K562 (cell line): Measurements from ENCODE around the gene VPS18. TPM values are rescaled to one million over a fixed set of nuclear protein-coding genes. Genes with fewer than 3 reads are reported as not detected.
A peak's percentile ranks its signal among the peaks of the same experiment; 100 is the strongest.

ENCODE experiments used
- CHCHD3 ChIP-seq: fragments of 250-450 bp; sonication (Bioruptor Pico); IDR thresholded peaks from 2 replicates; pipeline ENCODE4 v2.1.2; 2022; ENCODE audit warnings: mild to moderate bottlenecking
- ESRRA ChIP-seq: fragments of 450-650 bp; IDR thresholded peaks from 2 replicates; pipeline ENCODE4 v1.6.1; 2014; ENCODE audit warnings: low read depth, mild to moderate bottlenecking, moderate library complexity, borderline replicate concordance
- MEF2A ChIP-seq: IDR thresholded peaks from 2 replicates; pipeline ENCODE4 v1.6.1; 2011; ENCODE audit warnings: low read depth, mild to moderate bottlenecking, low read length, moderate library complexity; ENCODE audit not compliant: control insufficient read depth
- SIRT6 ChIP-seq: IDR thresholded peaks from one replicate; pipeline ENCODE4 v1.6.1; 2012; ENCODE audit warnings: low read depth, mild to moderate bottlenecking, control low read depth, inconsistent platforms, low read length, moderate library complexity
- TCF7 ChIP-seq: sonication (generic); IDR thresholded peaks from 2 replicates; pipeline ENCODE4 v1.6.1; 2016; ENCODE audit warnings: antibody characterized with exemption, borderline replicate concordance
- ZBTB1 ChIP-seq: sonication (generic); formaldehyde crosslinking; IDR thresholded peaks from 2 replicates; pipeline ENCODE4 v1.8.1; 2023; ENCODE audit warnings: missing genetic modification reagents, low read depth, mild to moderate bottlenecking, borderline replicate concordance
- polyA plus RNA-seq, 8 experiments: library from polyadenylated mRNA; depleted of rRNA in 4 of 8; stranded (reverse) in 5 of 8; unstranded in 3 of 8; fragments of >200 nt; fragmentation: Nextera tagmentation in 2 of 8; fragmentation: Illumina TruSeq in 1 of 8; extraction: Ambion mirVana in 2 of 8; extraction: Trizol in 1 of 8; gene quantifications; 2 replicates each; pipeline versions ENCODE4 v1.2.1 to v1.2.3, GENCODE V29; 2011 to 2014; ENCODE audit warnings: inconsistent platforms in 1 of 8, missing spikeins in 1 of 8
- total RNA-seq, 7 experiments: library from RNA; depleted of rRNA in 6 of 7; stranded (reverse); fragments of >200 nt in 6 of 7; fragmentation: Illumina TruSeq in 2 of 7; extraction: Trizol in 2 of 7; gene quantifications; 2 replicates each; pipeline versions ENCODE4 v1.2.1 to v1.2.3, GENCODE V29; 2011 to 2021; ENCODE audit warnings: low replicate concordance in 1 of 7
- TF ChIP-seq, protein P1 (sequence below), 2 experiments: IDR thresholded peaks in 1 of 2; conservative IDR thresholded peaks in 1 of 2; 2 replicates each; pipeline ENCODE4 v1.6.1; 2016; ENCODE audit warnings: low read depth in 2 of 2, mild to moderate bottlenecking in 1 of 2, missing compliant biosample characterization in 1 of 2, missing genetic modification characterization in 1 of 2, moderate library complexity in 1 of 2
- TF ChIP-seq, protein P2 (sequence below): fragments of 450-650 bp; IDR thresholded peaks from 2 replicates; pipeline ENCODE4 v1.6.1; 2018; ENCODE audit not compliant: partially characterized antibody
- TF ChIP-seq, protein P3 (sequence below): fragments of 250-450 bp; sonication (Bioruptor Pico); IDR thresholded peaks from 2 replicates; pipeline ENCODE4 v1.9.0; 2021; ENCODE audit warnings: mild to moderate bottlenecking, inconsistent platforms

The VPS18 gene
- total and polyA plus RNA-seq, 9 of the 15 experiments (the other 6 are each of a cell fraction or from before 2014, with no cell fraction given): 0.73 to 19.9 (median 8.5) TPM

DNA sequence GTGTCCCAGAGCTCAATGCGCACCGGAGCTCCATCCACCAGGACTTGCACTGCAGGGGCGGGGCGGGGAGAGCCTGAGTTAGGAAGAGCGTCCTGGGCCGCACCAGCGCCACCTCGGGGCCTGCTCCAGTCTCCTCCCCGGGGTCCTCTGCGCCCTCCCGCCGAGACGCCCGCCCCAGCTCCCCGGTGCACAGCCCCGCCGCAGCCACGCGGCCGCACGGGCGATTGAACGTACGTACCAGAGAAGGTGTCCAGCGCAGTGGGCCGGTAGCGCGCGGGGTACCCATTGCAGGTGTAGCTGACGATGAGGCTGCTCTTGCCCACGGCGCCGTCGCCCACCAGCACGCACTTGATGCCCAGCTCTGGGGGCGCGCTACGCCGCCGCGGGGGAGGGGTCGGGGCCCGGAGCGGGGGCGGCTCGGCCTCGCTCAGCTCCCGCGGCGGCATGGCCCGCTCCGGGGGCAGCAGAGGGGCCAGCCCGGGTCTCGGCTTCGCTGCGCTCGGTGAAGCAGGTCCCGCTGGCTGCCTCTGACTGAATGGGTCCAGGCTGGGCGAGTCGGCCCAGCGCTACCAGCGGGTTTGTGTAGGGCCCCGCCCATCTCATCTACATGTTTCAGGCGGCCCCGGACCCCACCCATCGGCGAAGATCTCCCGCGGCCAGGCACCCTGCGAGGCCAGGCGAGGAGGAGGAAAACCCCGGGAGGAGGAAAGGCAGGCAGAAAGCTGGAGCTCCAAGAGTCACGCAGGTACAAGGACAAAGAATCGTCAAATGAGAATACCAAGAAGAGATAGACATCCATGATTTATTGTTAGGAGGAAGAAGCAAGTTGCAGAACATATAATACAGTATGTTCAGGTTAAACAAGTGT lies 20.3 kb upstream of the VPS18 start, which contains the start of gene RHOV (continued):
- TF ChIP-seq, protein P1, sequence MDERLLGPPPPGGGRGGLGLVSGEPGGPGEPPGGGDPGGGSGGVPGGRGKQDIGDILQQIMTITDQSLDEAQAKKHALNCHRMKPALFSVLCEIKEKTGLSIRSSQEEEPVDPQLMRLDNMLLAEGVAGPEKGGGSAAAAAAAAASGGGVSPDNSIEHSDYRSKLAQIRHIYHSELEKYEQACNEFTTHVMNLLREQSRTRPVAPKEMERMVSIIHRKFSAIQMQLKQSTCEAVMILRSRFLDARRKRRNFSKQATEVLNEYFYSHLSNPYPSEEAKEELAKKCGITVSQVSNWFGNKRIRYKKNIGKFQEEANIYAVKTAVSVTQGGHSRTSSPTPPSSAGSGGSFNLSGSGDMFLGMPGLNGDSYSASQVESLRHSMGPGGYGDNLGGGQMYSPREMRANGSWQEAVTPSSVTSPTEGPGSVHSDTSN (CRISPR knock-in tag; IDR thresholded peaks at IDR 0.05; ENCODE audit: low read depth): no peak
- TF ChIP-seq, protein P1 (tag; conservative IDR thresholded peaks at IDR 0.05; ENCODE audit: low read depth): peak; percentile 71
- TF ChIP-seq, protein P2, sequence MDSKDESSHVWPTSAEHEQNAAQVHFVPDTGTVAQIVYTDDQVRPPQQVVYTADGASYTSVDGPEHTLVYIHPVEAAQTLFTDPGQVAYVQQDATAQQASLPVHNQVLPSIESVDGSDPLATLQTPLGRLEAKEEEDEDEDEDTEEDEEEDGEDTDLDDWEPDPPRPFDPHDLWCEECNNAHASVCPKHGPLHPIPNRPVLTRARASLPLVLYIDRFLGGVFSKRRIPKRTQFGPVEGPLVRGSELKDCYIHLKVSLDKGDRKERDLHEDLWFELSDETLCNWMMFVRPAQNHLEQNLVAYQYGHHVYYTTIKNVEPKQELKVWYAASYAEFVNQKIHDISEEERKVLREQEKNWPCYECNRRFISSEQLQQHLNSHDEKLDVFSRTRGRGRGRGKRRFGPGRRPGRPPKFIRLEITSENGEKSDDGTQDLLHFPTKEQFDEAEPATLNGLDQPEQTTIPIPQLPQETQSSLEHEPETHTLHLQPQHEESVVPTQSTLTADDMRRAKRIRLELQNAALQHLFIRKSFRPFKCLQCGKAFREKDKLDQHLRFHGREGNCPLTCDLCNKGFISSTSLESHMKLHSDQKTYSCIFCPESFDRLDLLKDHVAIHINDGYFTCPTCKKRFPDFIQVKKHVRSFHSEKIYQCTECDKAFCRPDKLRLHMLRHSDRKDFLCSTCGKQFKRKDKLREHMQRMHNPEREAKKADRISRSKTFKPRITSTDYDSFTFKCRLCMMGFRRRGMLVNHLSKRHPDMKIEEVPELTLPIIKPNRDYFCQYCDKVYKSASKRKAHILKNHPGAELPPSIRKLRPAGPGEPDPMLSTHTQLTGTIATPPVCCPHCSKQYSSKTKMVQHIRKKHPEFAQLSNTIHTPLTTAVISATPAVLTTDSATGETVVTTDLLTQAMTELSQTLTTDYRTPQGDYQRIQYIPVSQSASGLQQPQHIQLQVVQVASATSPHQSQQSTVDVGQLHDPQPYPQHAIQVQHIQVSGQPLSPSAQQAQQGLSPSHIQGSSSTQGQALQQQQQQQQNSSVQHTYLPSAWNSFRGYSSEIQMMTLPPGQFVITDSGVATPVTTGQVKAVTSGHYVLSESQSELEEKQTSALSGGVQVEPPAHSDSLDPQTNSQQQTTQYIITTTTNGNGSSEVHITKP: no peak
- TF ChIP-seq SIRT6 (no peak), TCF7 (no peak), ESRRA (peak; percentile 37; the same call in 1 of the 2 replicates), ZBTB1 (CRISPR knock-in tag) (peak; percentile 77; the same call in 1 of the 2 replicates), CHCHD3 (CRISPR knock-in tag) (no peak), MEF2A (no peak)
- TF ChIP-seq, protein P3, sequence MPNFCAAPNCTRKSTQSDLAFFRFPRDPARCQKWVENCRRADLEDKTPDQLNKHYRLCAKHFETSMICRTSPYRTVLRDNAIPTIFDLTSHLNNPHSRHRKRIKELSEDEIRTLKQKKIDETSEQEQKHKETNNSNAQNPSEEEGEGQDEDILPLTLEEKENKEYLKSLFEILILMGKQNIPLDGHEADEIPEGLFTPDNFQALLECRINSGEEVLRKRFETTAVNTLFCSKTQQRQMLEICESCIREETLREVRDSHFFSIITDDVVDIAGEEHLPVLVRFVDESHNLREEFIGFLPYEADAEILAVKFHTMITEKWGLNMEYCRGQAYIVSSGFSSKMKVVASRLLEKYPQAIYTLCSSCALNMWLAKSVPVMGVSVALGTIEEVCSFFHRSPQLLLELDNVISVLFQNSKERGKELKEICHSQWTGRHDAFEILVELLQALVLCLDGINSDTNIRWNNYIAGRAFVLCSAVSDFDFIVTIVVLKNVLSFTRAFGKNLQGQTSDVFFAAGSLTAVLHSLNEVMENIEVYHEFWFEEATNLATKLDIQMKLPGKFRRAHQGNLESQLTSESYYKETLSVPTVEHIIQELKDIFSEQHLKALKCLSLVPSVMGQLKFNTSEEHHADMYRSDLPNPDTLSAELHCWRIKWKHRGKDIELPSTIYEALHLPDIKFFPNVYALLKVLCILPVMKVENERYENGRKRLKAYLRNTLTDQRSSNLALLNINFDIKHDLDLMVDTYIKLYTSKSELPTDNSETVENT (CRISPR knock-in tag): no peak
